ENCODE results near the gene LMBRD2. TPM values are rescaled to one million over a fixed set of nuclear protein-coding genes. Genes with fewer than 3 reads are reported as not detected.
"Not testable (repeated sequence)": the region's sequence is repeated elsewhere in the genome, so short reads cannot be mapped to it uniquely, and the experiment has no call there.

LMBRD2 gene
- polyA plus RNA-seq, 2 of the 4 experiments (the other 2 are of a cell fraction) = 2.9 to 6.8 TPM

DNA sequence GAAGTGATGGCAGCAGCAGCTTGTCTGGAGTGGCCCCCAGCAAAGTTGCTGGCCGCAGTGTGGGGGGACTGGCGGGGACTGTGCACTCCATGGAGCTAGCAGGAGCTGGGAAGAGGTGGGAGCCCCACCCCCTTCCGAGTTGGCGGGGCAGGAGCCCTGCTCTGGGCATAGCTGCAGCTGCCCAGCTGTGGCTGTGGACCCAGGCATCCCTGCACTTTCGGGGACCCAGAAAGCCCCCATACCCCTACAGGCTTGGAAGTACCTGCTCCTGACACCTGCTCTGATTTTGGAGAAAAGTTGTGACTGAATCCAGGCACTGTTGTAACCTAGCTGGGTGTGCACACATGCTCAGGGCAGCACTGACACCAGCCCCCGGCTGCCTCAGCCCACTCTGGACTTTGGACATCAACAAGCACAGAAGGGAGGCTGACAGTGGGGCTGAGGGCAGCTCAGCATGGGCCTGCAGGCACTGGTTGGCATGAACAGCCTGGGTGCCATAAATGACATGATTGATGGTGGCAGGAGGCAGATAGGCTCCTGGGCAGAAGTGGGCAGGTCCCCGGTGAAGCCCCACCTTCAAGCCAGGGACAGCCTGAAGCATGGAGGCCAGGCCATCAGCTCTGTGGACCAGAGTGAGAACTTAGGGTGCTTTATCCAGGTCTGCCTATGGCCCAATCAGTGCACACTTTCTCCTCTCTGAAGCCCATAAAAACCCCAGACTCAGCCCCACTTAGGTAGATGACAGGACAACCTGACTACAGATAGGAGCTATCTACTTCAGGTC, 12.6 kb downstream of the LMBRD2 start:
- Histone ChIP-seq H3K4me3 (no peak overlapping the region), H3K4me2 (no peak overlapping the region), H3K4me1 (no peaks in the 10 kb centered on the region), H3K27ac (no peak overlapping the region), H3K9me3 (no peaks in the 10 kb centered on the region)
- FAIRE-seq = no peak
- CTCF ChIA-PET = no interaction called here
- peak in 1 of 2 experiments; percentile 4 for DNase-seq (ENCODE audit: low read depth in 1 of 2, low spot score in 1 of 2)
- WGBS (ENCODE audit: missing lambda C conversion rate) = 70% methylated on average over 6 of the region's 7 CpGs
- TF ChIP-seq RCOR1 (IDR thresholded peaks at IDR 0.05; ENCODE audit: low read depth, low read length) (no peak), CHD2 (IDR thresholded peaks at IDR 0.05; ENCODE audit: low read length, partially characterized antibody) (no peak), ZSCAN20 (CRISPR knock-in tag; IDR thresholded peaks at IDR 0.05) (no peak), ZC3H11A (IDR thresholded peaks at IDR 0.05) (no peak), MAFK (IDR thresholded peaks at IDR 0.05; ENCODE audit: partially characterized antibody) (no peak), EHMT2 (IDR thresholded peaks at IDR 0.05; ENCODE audit: low read depth) (no peak), KDM1A (IDR thresholded peaks at IDR 0.05; ENCODE audit: low read depth) (no peak), EHF (CRISPR knock-in tag; IDR thresholded peaks at IDR 0.05) (no peak)
- POLR2A ChIA-PET = no interaction called here
- ATAC-seq = peak in 1 of 2 experiments; percentile 50; a peak in 2 of 6 replicates

DNA sequence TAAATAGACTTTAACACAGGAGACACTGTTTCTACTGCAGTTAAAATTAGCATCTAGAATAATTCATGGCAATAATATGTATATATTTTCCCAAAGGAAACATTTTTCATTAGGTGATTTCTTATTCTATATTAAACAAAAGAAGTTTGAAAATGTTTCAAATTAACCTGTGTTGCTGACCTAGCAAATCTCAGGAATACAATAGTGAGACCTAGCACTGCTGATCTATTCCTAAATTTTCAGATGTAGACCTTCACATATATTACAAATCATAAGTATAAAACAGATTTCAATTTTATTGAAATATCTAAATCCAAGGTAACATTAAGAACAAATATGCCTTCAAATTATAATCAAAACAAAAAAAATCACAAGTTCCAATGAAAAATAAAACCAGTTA, 15.1 kb downstream of the LMBRD2 start:
- H3K9me3 ChIP-seq = no peaks in the 10 kb centered on the region
- H3K4me3 ChIP-seq = no peak overlapping the region
- no peak for ATAC-seq
- H3K27ac ChIP-seq = no peak overlapping the region
- no peak for DNase-seq (ENCODE audit: low read depth in 1 of 2, low spot score in 1 of 2)
- ChIA-PET CTCF (no interaction called here), POLR2A (no interaction called here)
- FAIRE-seq = no peak
- H3K4me2 ChIP-seq = no peak overlapping the region
- TF ChIP-seq MAFK (IDR thresholded peaks at IDR 0.05; ENCODE audit: partially characterized antibody) = peak; percentile 42
- no peak for TF ChIP-seq NPAS2 (CRISPR knock-in tag; IDR thresholded peaks at IDR 0.05; ENCODE audit: borderline replicate concordance)
- H3K4me1 ChIP-seq = no peaks in the 10 kb centered on the region

DNA sequence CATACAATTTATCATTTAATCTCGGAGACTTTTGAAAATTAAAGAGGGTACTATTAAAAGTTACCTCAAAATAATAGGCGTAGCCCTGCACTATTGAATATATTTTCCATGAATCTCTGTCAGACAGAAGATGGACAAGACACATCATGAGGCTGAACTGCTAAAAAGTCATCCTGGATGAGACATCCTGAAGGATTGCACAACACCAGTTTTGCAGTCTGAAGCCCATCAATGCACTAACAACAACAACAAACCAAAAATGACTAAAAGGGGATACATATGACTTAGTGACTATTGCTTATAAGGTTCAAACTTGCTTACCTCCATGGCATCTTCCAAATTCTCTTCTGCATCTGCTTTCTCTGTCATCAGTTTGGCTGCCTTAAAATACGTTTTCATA, 15.7 kb downstream of the LMBRD2 start:
- no peaks in the 10 kb centered on the region for H3K9me3 ChIP-seq
- POLR2A ChIA-PET = no interaction called here
- TF ChIP-seq MAZ (IDR thresholded peaks at IDR 0.05; ENCODE audit: borderline replicate concordance, low read depth, low read length) (no peak), HOXB5 (CRISPR knock-in tag; IDR thresholded peaks at IDR 0.05) (no peak), RARB (CRISPR knock-in tag; IDR thresholded peaks at IDR 0.05) (no peak), KDM5A (IDR thresholded peaks at IDR 0.05) (no peak), FOXS1 (CRISPR knock-in tag; IDR thresholded peaks at IDR 0.05) (no peak), JUNB (IDR thresholded peaks at IDR 0.05) (no peak), GATA3 (IDR thresholded peaks at IDR 0.05; ENCODE audit: borderline replicate concordance) (no peak), ZNF302 (CRISPR knock-in tag; IDR thresholded peaks at IDR 0.05) (no peak), RCOR1 (IDR thresholded peaks at IDR 0.05; ENCODE audit: low read depth, low read length) (no peak), ZC3H11A (IDR thresholded peaks at IDR 0.05) (no peak)
- TF ChIP-seq, protein P1, sequence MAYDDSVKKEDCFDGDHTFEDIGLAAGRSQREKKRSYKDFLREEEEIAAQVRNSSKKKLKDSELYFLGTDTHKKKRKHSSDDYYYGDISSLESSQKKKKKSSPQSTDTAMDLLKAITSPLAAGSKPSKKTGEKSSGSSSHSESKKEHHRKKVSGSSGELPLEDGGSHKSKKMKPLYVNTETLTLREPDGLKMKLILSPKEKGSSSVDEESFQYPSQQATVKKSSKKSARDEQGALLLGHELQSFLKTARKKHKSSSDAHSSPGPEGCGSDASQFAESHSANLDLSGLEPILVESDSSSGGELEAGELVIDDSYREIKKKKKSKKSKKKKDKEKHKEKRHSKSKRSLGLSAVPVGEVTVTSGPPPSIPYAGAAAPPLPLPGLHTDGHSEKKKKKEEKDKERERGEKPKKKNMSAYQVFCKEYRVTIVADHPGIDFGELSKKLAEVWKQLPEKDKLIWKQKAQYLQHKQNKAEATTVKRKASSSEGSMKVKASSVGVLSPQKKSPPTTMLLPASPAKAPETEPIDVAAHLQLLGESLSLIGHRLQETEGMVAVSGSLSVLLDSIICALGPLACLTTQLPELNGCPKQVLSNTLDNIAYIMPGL (CRISPR knock-in tag; IDR thresholded peaks at IDR 0.05; ENCODE audit: borderline replicate concordance) = no peak
- TF ChIP-seq, protein P2, sequence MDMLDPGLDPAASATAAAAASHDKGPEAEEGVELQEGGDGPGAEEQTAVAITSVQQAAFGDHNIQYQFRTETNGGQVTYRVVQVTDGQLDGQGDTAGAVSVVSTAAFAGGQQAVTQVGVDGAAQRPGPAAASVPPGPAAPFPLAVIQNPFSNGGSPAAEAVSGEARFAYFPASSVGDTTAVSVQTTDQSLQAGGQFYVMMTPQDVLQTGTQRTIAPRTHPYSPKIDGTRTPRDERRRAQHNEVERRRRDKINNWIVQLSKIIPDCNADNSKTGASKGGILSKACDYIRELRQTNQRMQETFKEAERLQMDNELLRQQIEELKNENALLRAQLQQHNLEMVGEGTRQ (IDR thresholded peaks at IDR 0.05) = no peak
- no peaks in the 10 kb centered on the region for H3K4me1 ChIP-seq
- no peak overlapping the region for H3K4me2 ChIP-seq
- H3K27ac ChIP-seq = no peak overlapping the region
- H3K4me3 ChIP-seq = no peak overlapping the region
- WGBS (ENCODE audit: missing lambda C conversion rate) = 78% methylated on average over 3 of the region's 3 CpGs
- CTCF ChIA-PET = no interaction called here
- DNase-seq (ENCODE audit: low read depth in 1 of 2, low spot score in 1 of 2) (no peak), FAIRE-seq (no peak), ATAC-seq (no peak)

DNA sequence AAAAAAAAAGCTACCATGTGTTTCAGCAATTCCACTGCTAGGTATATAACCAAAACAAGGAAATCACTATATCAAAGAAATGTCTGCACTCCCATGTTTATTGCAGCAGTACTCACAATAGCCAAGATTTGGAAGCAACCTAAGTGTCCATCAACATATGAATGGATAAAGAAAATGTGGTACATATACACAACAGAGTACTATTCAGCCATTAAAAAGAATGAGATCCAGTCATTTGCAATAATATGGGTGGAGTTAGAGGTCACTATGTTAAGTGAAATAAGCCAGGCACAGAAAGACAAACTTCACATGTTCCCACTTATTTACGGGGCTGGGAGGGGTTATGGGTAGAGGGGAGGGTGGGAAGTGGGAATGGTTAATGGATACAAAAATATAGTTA, 18.7 kb downstream of the LMBRD2 start:
- 96% methylated on average over 1 of the region's 1 CpG for WGBS (ENCODE audit: missing lambda C conversion rate)
- H3K4me1 ChIP-seq; H3K4me2 ChIP-seq; H3K9me3 ChIP-seq; H3K27ac ChIP-seq; POLR2A ChIA-PET; DNase-seq (ENCODE audit: low read depth in 1 of 2, low spot score in 1 of 2); H3K4me3 ChIP-seq; FAIRE-seq; ATAC-seq: not testable (repeated sequence)
- CTCF ChIA-PET = interaction anchor here (0.6 kb wide), 1 partner anchor 423 kb away, joined by 3 read pairs; no protein-coding TSS in a partner anchor

DNA sequence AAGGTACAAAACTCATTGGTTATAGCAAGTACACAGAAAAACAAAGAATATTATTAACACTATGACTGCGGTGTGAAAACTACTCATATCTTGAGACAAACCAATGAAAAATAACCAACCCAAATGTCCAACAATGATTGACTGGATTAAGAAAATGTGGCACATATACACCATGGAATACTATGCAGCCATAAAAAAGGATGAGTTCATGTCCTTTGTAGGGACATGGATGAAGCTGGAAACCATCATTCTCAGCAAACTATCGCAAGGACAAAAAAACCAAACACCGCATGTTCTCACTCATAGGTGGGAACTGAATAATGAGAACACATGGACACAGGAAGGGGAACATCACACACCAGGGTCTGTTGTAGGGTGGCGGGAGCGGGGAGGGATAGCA, 22.0 kb downstream of the LMBRD2 start:
- H3K4me3 ChIP-seq; FAIRE-seq; POLR2A ChIA-PET; ATAC-seq; H3K9me3 ChIP-seq; H3K4me2 ChIP-seq; DNase-seq (ENCODE audit: low read depth in 1 of 2, low spot score in 1 of 2); H3K27ac ChIP-seq; H3K4me1 ChIP-seq: not testable (repeated sequence)
- 88% methylated on average over 5 of the region's 5 CpGs for WGBS (ENCODE audit: missing lambda C conversion rate)
- CTCF ChIA-PET = interaction anchor here (1.4 kb wide), 1 partner anchor 11 kb away, joined by 4 read pairs; no protein-coding TSS in a partner anchor
